OCI-LY3 (cell line): ENCODE data around the gene KCTD5.
"Not testable (repeated sequence)": the region's sequence is repeated elsewhere in the genome, so short reads cannot be mapped to it uniquely, and the experiment has no call there.

Experiments used
- H2AFZ ChIP-seq: fragments of 200-600, 300-600 bp; shearing (Covaris generic); 2 replicates; pipeline ENCODE4 v1.6.0; 2014; ENCODE audit warnings: antibody characterized with exemption, low read depth, low read length
- H3K27ac ChIP-seq: fragments of 200-600, 300-600 bp; sonication (generic); 2 replicates; pipeline ENCODE4 v1.5.1; 2014; ENCODE audit warnings: mild to moderate bottlenecking, low read length, moderate library complexity, mixed read lengths
- H3K27me3 ChIP-seq: fragments of 200-600, 300-600 bp; sonication (generic); 2 replicates; pipeline ENCODE4 v1.6.1; 2014; ENCODE audit warnings: low read depth, low read length, mixed read lengths
- H3K36me3 ChIP-seq: fragments of 200-600, 300-600 bp; sonication (generic); replicated peaks from 2 replicates; pipeline ENCODE3; 2014; ENCODE audit warnings: low read depth, low read length, mixed read lengths
- H3K4me1 ChIP-seq: fragments of 300-600, 200-600 bp; sonication (generic); 2 replicates; pipeline ENCODE4 v1.6.1; 2014; ENCODE audit warnings: low read length, mixed read lengths
- H3K4me2 ChIP-seq: fragments of 200-600, 300-600 bp; sonication (generic); 2 replicates; pipeline ENCODE4 v1.6.1; 2014; ENCODE audit warnings: low read length, mixed read lengths
- H3K4me3 ChIP-seq: fragments of 300-600, 200-600 bp; sonication (generic); 2 replicates; pipeline ENCODE4 v1.5.1; 2014; ENCODE audit warnings: antibody characterized with exemption, mild to moderate bottlenecking, low read length, moderate library complexity
- H3K79me2 ChIP-seq: fragments of 300-600, 200-600 bp; shearing (Covaris generic); 2 replicates; pipeline ENCODE4 v1.6.1; 2014; ENCODE audit warnings: mild to moderate bottlenecking, low read length, mixed read lengths
- H3K9ac ChIP-seq: fragments of 300-600, 200-600 bp; shearing (Covaris generic); 2 replicates; pipeline ENCODE4 v1.6.0; 2014; ENCODE audit warnings: mild to moderate bottlenecking, low read length, moderate library complexity
- H3K9me3 ChIP-seq: fragments of 200-600, 300-600 bp; shearing (Covaris generic); 2 replicates; pipeline ENCODE4 v1.6.1; 2014; ENCODE audit warnings: low read length, mixed read lengths; ENCODE audit not compliant: insufficient read depth
- H4K20me1 ChIP-seq: fragments of 200-600, 300-600 bp; sonication (generic); 2 replicates; pipeline ENCODE4 v1.6.1; 2016; ENCODE audit warnings: low read length, mixed read lengths; ENCODE audit not compliant: insufficient read depth
- CTCF ChIP-seq: fragments of 200-600, 300-600 bp; sonication (generic); IDR thresholded peaks from 2 replicates; pipeline ENCODE4 v1.5.1; 2014; ENCODE audit warnings: antibody characterized with exemption, low read length, low read depth
- EZH2phosphoT487 ChIP-seq: fragments of 200-600 bp; shearing (Covaris generic); IDR thresholded peaks from 2 replicates; pipeline ENCODE4 v1.6.1; 2018; ENCODE audit warnings: antibody characterized with exemption, mixed run types, low read depth

Gene KCTD5

GRCh38 chr16:2686912-2687507 is 4.7 kb downstream of the KCTD5 start:
- H3K4me3 ChIP-seq, result peak overlapping the region; percentile 77
- peak overlapping the region; percentile 100 for H3K4me2 ChIP-seq

GRCh38 chr16:2687531-2688308 is 5.4 kb downstream of the KCTD5 start:
- Histone ChIP-seq H4K20me1 (peaks cover 42% of the 10 kb centered on the region), H3K9me3 (no peaks in the 10 kb centered on the region), H3K4me3 (peak overlapping the region; percentile 77), H3K4me1 (peaks cover 31% of the 10 kb centered on the region), H3K36me3 (peaks cover 24% of the 10 kb centered on the region), H3K27ac (peak overlapping the region; percentile 99), H3K9ac (peak overlapping the region; percentile 75), H2AFZ (no peak overlapping the region), H3K4me2 (peak overlapping the region; percentile 100), H3K27me3 (no peaks in the 10 kb centered on the region), H3K79me2 (peaks cover 72% of the 10 kb centered on the region)
- TF ChIP-seq EZH2phosphoT487 (no peak), CTCF (no peak)

More at GRCh38 chr16:2686912-2687507, 4.7 kb downstream of the KCTD5 start:
- no peak for TF ChIP-seq CTCF
- no peak for TF ChIP-seq EZH2phosphoT487
- Histone ChIP-seq H3K27ac (peak overlapping the region; percentile 99), H3K9ac (peak overlapping the region; percentile 75), H4K20me1 (peaks cover 35% of the 10 kb centered on the region), H3K4me1 (peaks cover 31% of the 10 kb centered on the region), H3K27me3 (no peaks in the 10 kb centered on the region), H2AFZ (no peak overlapping the region), H3K36me3 (peaks cover 19% of the 10 kb centered on the region), H3K79me2 (peaks cover 71% of the 10 kb centered on the region), H3K9me3 (no peaks in the 10 kb centered on the region)

GRCh38 chr16:2689422-2689821 is 7.1 kb downstream of the KCTD5 start:
- H4K20me1 ChIP-seq, result peaks cover 50% of the 10 kb centered on the region
- peak overlapping the region; percentile 4; the same call in 1 of the 2 replicates for H3K4me2 ChIP-seq
- peaks cover 65% of the 10 kb centered on the region for H3K79me2 ChIP-seq
- not testable (repeated sequence) for H2AFZ ChIP-seq, H3K9ac ChIP-seq, H3K4me3 ChIP-seq, H3K27ac ChIP-seq, H3K9me3 ChIP-seq, H3K27me3 ChIP-seq
- peaks cover 31% of the 10 kb centered on the region for H3K4me1 ChIP-seq
- peaks cover 24% of the 10 kb centered on the region for H3K36me3 ChIP-seq

GRCh38 chr16:2689968-2690801 is 7.9 kb downstream of the KCTD5 start:
- TF ChIP-seq CTCF, result no peak
- TF ChIP-seq EZH2phosphoT487, result no peak
- Histone ChIP-seq H3K27ac (no peak overlapping the region), H3K9me3 (no peaks in the 10 kb centered on the region), H4K20me1 (peaks cover 50% of the 10 kb centered on the region), H3K36me3 (peaks cover 24% of the 10 kb centered on the region), H3K4me3 (no peak overlapping the region), H2AFZ (no peak overlapping the region), H3K79me2 (peaks cover 59% of the 10 kb centered on the region), H3K27me3 (no peaks in the 10 kb centered on the region), H3K4me2 (peak overlapping the region; percentile 4; the same call in 1 of the 2 replicates), H3K9ac (no peak overlapping the region), H3K4me1 (peaks cover 25% of the 10 kb centered on the region)
